Neural cell (in vitro differentiated cells): ENCODE data around the gene SLC4A1.

Source experiments
- CTCF ChIP-seq: fragments of 450-650 bp; IDR thresholded peaks from 2 replicates; pipeline ENCODE4 v1.5.1; 2014; ENCODE audit warnings: antibody characterized with exemption, mild to moderate bottlenecking, moderate library complexity; ENCODE audit not compliant: poor library complexity, severe bottlenecking
- EZH2 ChIP-seq: fragments of 200-600, 300-800 bp; shearing (Covaris generic), sonication (generic); IDR thresholded peaks from 2 replicates; pipeline ENCODE4 v1.6.1; 2014; ENCODE audit warnings: antibody characterized with exemption, low read length, borderline replicate concordance, mild to moderate bottlenecking; ENCODE audit not compliant: insufficient read depth, poor library complexity, severe bottlenecking
- RAD21 ChIP-seq: fragments of 450-650 bp; conservative IDR thresholded peaks from 2 replicates; pipeline ENCODE4 v1.6.1; 2014; ENCODE audit warnings: antibody characterized with exemption, mild to moderate bottlenecking, moderate library complexity
- TAF1 ChIP-seq: IDR thresholded peaks from 2 replicates; pipeline ENCODE4 v1.6.1; 2012; ENCODE audit warnings: low read depth
- TF ChIP-seq, protein P1 (sequence below): IDR thresholded peaks from 2 replicates; pipeline ENCODE4 v1.6.1; 2012; ENCODE audit warnings: borderline replicate concordance

DNA sequence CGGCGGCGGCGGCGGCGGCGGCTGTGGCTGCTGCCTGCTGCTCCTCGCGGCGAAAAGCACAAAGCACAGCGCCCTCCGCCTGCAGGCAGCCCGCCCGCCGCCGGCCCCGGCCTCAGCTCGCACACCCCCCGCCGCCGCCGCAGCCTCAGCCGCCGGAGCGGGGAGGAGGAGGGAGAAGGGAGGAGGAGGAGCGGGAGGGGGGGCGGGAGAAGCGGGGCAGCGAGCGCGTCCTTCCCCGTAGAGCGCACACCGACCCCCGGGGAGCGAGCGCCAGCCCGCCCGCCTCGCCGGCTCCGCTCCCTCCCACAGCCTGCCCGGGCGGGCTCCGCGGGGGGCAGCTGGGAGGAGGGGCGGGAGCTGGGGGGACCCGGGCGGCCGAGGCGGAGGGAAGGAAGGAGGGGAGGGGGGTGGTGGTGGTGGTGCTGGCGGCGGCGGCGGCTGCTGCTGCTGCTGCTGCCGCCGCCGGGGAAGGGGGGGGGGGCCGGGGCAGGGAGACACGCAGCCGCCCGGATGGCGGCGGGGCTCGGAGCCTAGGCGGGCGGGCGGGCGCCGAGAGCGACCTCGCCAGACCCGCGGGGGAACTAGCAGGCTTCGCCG is 48.2 kb downstream of the SLC4A1 start, which contains the start of gene UBTF:
- TF ChIP-seq CTCF (no peak), EZH2 (no peak), RAD21 (no peak), TAF1 (peak; percentile 55)
- TF ChIP-seq, protein P1, sequence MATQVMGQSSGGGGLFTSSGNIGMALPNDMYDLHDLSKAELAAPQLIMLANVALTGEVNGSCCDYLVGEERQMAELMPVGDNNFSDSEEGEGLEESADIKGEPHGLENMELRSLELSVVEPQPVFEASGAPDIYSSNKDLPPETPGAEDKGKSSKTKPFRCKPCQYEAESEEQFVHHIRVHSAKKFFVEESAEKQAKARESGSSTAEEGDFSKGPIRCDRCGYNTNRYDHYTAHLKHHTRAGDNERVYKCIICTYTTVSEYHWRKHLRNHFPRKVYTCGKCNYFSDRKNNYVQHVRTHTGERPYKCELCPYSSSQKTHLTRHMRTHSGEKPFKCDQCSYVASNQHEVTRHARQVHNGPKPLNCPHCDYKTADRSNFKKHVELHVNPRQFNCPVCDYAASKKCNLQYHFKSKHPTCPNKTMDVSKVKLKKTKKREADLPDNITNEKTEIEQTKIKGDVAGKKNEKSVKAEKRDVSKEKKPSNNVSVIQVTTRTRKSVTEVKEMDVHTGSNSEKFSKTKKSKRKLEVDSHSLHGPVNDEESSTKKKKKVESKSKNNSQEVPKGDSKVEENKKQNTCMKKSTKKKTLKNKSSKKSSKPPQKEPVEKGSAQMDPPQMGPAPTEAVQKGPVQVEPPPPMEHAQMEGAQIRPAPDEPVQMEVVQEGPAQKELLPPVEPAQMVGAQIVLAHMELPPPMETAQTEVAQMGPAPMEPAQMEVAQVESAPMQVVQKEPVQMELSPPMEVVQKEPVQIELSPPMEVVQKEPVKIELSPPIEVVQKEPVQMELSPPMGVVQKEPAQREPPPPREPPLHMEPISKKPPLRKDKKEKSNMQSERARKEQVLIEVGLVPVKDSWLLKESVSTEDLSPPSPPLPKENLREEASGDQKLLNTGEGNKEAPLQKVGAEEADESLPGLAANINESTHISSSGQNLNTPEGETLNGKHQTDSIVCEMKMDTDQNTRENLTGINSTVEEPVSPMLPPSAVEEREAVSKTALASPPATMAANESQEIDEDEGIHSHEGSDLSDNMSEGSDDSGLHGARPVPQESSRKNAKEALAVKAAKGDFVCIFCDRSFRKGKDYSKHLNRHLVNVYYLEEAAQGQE, result no peak
